ENCODE data around the gene TMEM52B.

The TMEM52B gene

GRCh38 chr12:10178821-10179220 lies at the start of gene TMEM52B:
TMEM52B (plus strand) TSS chr12:10179032; CDS start chr12:10179575, 543 bp downstream.
- TF ChIP-seq CTCF (conservative IDR thresholded peaks at IDR 0.05; ENCODE audit: low read length), result no peak
- DNase-seq (ENCODE audit: low read depth), result no peak
- no peak within 1 kb of the TSS for H3K4me3 ChIP-seq (ENCODE audit: low read length)

GRCh38 chr12:10130042-10130441 lies 48.8 kb upstream of the TMEM52B start, which contains the start of gene CLEC7A:
CLEC7A (minus strand) TSS chr12:10130199; CDS start chr12:10130082, 117 bp downstream.
- no peak within 1 kb of the TSS for H3K4me3 ChIP-seq (ENCODE audit: low read length)
- TF ChIP-seq CTCF (conservative IDR thresholded peaks at IDR 0.05; ENCODE audit: low read length), result no peak
- DNase-seq (ENCODE audit: low read depth), result no peak

- no peak for TF ChIP-seq CTCF (conservative IDR thresholded peaks at IDR 0.05; ENCODE audit: low read length)
- DNase-seq (ENCODE audit: low read depth), result no peak
- no peak overlapping the region for H3K4me3 ChIP-seq (ENCODE audit: low read length)
These were observed 47.6 kb upstream of the TMEM52B start for GRCh38 chr12:10131111-10131690.

GRCh38 chr12:10132850-10133370 lies 45.9 kb upstream of the TMEM52B start:
- DNase-seq (ENCODE audit: low read depth), result no peak
- no peak overlapping the region for H3K4me3 ChIP-seq (ENCODE audit: low read length)

GRCh38 chr12:10135126-10135525 lies 43.7 kb upstream of the TMEM52B start:
- no peak for DNase-seq (ENCODE audit: low read depth)
- H3K4me3 ChIP-seq (ENCODE audit: low read length), result no peak overlapping the region
- no peak for TF ChIP-seq CTCF (conservative IDR thresholded peaks at IDR 0.05; ENCODE audit: low read length)

More at GRCh38 chr12:10132850-10133370, 45.9 kb upstream of the TMEM52B start:
- TF ChIP-seq CTCF (conservative IDR thresholded peaks at IDR 0.05; ENCODE audit: low read length), result no peak

GRCh38 chr12:10136637-10137205 lies 42.1 kb upstream of the TMEM52B start:
- DNase-seq (ENCODE audit: low read depth), result peak; percentile 11
- TF ChIP-seq CTCF (conservative IDR thresholded peaks at IDR 0.05; ENCODE audit: low read length), result no peak
- no peak overlapping the region for H3K4me3 ChIP-seq (ENCODE audit: low read length)

- peak; percentile 70 for DNase-seq (ENCODE audit: low read depth)
- no peak overlapping the region for H3K4me3 ChIP-seq (ENCODE audit: low read length)
- peak; percentile 73 for TF ChIP-seq CTCF (conservative IDR thresholded peaks at IDR 0.05; ENCODE audit: low read length)
These were observed 38.8 kb upstream of the TMEM52B start for GRCh38 chr12:10140001-10140400.

Measured in AG10803 (cell line).